NCI-H1105 (cell line): Measurements from ENCODE around the gene GPATCH8.
"Not testable (repeated sequence)": the region's sequence is repeated elsewhere in the genome, so short reads cannot be mapped to it uniquely, and the experiment has no call there.

Experiments used
- DNase-seq: peaks from one replicate; lab custom pipeline; 2025; lab: John Stamatoyannopoulos, UW

GPATCH8 gene

GRCh38 chr17:44374306-44375195 is 128.7 kb downstream of the GPATCH8 start:
- no peak for DNase-seq

GRCh38 chr17:44372036-44372435 is 131.2 kb downstream of the GPATCH8 start:
- no peak for DNase-seq

DNA sequence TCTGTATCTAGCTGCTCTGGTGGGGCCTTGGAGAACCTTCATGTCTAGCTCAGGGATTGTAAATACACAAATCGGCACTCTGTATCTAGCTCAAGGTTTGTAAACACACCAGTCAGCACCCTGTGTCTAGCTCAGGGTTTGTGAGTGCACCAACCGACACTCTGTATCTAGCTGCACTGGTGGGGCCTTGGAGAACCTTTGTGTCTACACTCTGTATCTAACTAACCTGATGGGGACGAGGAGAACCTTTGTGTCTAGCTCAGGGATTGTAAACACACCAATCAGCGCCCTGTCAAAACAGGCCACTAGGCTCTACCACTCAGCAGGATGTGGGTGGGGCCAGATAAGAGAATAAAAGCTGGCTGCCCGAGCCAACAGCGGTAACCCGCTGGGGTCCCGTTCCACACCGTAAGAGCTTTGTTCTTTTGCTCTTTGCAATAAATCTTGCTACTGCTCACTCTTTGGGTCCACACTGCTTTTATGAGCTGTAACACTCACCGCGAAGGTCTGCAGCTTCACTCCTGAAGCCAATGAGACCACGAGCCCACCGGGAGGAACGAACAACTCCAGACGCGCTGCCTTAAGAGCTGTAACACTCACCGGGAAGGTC is 133.7 kb downstream of the GPATCH8 start:
- DNase-seq: not testable (repeated sequence)

- not testable (repeated sequence) for DNase-seq
These were observed 134.6 kb downstream of the GPATCH8 start for GRCh38 chr17:44368391-44369243.

DNA sequence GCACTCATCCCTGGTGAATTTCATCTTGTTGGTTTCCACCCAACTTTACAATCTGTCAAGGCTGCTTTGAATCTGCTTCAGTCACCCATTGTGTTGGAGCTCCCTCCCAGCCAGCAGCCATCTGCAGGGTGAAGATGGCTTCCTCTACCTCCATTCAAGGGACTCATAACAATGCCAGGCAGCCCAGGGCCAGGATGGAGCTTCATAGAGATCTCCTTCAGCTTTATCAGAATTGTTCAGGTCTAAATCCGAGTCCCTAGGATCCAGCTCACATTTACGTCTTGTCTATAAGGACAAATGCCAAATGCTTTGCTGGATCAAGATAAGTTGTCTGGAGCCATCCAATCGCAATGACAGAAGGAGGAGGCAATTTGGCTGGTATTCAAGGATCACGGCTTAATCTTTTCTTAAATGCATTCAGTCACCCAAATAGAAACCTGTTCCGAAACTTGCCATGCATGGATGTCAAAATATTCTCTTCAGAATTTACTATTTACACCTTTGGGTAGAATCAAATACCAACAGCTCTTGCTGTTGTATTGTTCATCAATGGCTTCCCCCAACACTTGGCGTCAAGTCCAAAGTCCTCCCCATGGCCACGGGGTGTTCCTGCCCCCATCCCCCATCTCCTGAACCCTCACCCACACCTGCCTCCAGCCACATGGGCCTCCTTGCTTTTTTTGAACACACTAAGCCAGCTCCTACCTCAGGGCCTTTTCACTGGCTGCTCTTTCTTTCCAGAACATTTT is 135.8 kb downstream of the GPATCH8 start:
- DNase-seq: no peak

GRCh38 chr17:44365051-44365450 is 138.2 kb downstream of the GPATCH8 start:
- DNase-seq: not testable (repeated sequence)

DNA sequence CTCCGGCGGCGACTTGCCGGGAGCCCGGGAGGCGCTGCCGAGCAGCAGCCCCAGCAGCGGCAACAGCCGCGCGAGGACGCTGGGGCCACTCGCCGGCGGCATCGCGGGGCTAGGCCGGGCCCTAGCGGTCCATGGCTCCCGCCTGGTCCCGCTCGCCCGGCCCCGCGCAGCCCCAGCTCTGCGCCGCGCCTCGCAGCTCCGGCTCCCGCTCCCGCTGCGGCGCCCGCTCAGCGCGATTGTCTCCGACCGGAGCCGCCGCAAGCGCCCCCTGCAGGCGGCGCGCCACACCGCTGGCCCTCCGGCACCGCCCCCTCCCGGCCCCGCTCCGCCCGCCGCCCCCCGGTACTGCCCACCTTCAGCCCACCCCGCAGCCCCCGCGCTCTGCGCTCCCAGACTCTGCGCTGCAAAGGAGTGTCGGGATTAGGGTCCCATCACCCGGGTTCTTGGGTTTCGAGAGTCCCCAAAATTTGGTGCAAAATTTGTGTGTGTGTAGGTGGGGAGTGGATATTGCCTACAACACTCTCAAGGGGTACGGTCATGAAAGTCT is 139.5 kb downstream of the GPATCH8 start, which contains the start of gene FAM171A2:
TSS of gene FAM171A2 (minus strand) at position 241 of the 547 bp plus-strand sequence. CDS start at position 102, 139 bp downstream.
- peak; percentile 48 for DNase-seq

DNA sequence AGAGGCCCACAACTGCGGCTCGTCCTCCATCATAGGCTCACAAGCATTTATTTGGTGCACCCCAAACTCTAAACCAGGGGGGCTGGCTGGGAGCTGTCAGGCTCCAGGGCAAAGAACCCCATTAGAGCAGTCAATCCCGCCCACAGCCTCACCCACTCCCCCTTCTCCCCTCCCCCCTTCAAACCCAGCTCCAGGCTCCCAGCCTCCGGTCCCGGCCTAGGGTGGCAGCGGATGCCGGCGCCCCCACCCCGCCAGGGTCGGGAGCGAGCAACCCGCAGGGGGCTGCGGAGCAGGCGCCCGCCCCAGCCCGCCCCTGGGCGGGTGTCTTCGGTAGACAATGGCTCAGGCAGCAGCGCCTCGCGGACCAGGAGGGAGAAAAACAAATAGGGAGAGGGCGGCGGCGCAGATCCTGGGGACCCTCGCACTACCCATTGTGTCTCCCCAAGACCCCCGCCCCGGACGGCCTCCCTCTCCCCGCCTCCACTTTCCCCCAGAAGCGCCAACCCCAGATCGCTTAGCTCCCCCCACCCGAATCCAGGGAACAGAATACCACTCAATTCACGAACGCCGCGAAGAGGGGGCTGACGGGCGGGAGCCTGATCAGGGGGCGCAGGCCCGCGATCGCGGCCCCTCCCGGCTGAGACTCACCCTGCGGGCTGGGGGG is 140.1 kb downstream of the GPATCH8 start:
- peak; percentile 14 for DNase-seq

- DNase-seq: no peak
These were observed 140.7 kb downstream of the GPATCH8 start for GRCh38 chr17:44362459-44362948.

DNA sequence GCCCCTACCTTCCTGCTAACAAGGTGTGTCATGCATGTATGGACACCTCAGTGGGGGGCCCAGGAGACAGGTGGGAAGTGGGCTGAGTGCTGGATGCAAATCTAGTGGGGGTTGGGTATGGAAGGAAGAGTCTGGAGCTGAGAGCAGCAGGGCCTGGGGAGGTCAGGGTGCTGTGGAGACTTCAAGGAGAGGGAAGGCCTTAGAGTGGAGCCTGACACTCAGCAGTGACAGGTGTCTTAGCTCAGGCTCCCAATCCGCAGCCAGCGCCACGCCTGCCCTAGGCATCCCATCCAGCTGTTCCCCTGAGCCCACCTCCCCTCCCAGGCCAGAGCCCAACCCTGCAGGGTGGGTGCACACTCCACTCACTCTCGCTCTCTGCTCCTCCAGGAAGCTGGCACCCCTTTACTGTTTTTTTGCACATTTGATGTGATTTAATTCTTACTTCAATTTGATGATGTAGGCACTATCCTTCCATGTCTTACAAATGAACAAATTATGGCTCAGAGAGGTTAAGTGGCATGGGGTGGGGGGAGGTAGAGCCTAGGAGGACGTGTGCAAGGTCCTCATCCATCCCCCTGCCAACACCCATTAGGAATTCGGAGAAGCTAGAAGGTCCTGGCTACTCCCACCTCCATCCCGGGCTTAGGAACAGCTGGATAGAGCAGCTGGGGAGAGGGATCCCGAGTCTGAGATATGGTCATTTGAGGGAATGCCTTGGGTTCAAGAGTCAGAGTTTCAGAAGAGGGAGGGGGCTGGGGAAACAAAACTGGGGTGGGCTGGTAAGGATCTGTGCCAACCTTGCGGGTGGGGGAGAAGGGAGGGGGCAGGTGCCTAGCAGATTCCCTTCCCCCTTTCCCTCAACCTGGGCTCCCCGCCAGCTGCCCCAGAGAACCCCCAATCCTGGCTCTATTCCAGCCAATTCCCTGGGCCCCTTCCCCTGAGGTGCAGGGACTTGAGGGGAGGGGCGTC is 141.6 kb downstream of the GPATCH8 start:
- DNase-seq: peak; percentile 51

DNA sequence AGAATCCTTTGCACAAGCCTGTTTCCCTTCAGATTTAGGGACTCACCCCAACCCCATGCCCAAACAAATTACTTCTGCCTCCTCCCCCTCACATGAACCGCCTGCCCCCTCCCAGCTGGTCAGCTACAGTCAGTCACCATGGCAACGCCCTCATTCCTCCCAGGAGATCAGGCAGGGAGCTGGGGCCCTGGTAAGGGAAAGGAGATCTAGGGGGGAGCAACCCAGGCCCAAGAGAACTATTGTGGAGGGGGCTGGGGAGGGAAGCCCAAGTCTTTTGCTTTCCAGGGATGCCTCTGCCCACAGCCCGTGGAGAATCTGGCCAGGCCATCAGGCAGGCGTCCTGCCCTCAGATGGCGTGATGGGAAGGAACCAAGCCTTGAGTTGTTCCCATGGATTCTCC is 142.4 kb downstream of the GPATCH8 start:
- DNase-seq: no peak

GRCh38 chr17:44360144-44360533 is 143.1 kb downstream of the GPATCH8 start:
- DNase-seq: no peak

DNA sequence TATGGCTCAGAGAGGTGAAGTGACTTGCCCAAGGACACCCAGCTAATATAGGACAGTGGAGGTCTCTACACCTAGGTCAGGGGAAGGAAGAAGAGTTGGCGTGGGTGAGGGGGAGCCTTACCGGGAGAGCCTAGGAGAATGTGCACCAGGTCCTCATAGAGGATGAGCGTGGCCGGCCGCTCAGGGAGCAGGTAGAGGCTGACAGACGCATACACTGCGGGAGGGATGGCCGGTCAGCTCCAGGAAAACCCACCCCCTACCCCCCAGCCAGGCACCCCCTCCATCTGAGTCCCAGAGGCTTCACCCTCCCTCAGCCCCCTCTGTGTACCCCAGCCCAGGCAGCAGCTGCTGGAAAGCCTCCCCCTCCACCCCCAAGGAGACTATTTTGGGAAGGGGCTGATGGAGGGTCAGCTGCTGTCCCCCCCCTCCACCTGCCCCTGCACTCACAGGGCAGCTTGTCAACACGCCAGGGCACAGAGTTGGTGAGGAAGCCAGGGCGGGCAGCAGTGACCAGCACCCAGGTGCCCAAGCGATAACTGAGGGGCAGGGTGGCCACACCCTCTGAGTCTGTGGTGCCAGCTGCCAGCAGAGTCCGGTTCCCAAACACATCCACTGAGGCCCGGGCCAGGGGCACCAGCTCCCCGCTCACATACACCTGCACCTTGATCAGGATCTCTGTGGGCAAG is 143.6 kb downstream of the GPATCH8 start:
- DNase-seq: no peak

DNA sequence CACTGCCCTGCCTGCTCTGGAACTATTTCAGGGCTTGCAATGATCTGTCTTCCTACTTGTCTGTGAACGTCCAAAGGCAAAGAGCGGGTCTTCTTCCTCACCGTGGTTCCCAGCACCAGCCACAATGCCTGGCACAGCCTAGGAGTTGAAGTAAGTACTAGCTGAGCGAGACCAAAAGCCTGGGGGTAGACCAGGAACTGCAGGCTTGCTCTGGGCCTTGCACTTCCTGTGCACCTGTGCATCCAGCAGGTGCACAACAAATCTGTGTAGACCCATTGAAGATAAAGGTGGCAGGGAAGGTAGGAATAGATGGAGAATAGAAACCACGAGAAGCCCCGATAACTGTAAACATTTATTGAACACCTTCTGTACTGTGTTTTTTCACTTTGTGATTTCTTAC is 144.2 kb downstream of the GPATCH8 start:
- DNase-seq: no peak

GRCh38 chr17:44358066-44358465 is 145.1 kb downstream of the GPATCH8 start:
- no peak for DNase-seq

DNA sequence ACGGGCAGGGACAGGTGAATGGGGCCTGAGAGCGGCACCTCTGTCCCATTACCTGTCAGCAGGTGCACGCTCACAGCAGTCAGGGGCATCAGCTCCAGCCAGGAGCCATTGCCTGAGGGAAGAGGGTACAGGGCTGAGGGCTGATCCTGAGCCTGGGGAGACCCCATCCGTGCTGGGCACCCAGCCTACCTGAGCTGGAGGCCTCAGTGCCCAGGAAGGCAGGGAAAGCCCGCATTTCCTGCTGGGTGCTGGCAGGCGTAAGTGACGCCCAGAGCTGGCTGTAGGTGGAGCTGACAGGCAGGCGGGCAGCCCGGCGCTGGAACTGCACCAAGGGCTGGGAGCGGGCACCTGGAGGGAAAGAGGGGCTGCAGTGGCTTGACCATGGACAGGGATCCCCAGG is 147.0 kb downstream of the GPATCH8 start:
- DNase-seq: no peak

DNA sequence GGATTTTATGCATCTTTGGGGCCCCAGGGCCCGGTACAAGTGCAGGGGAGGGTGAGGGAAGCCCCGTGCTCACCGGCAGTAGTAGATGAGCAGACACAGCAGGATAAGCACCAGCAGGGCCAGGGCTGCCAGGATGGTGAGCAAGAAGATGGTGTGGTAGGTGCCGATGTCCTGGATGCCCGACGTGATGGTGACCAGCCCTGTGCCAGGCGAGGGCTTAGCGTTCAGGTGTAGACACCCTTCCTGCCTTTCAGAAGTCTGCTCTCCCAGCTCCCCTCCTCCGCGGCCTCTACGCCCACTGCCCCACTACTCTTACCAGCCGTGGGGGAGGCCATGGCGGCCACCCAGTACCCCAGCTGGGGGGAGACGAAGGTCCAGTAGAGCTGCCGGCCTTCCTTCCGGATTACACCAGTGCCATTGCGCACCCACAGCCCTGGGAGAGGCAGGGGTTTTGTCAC is 147.5 kb downstream of the GPATCH8 start:
- no peak for DNase-seq
